Measurements from ENCODE around the gene NCMAP. TPM values are rescaled to one million over a fixed set of nuclear protein-coding genes. Genes with fewer than 3 reads are reported as not detected.
"Not testable (repeated sequence)": the region's sequence is repeated elsewhere in the genome, so short reads cannot be mapped to it uniquely, and the experiment has no call there.

Gene NCMAP
- total RNA-seq, result not detected in 2 replicates

GRCh38 chr1:24555591-24556413, at the start of gene NCMAP:
NCMAP (plus strand) TSS chr1:24556087; CDS start chr1:24595431, 39,344 bp downstream.
- no peak for DNase-seq (ENCODE audit: low read depth in 2 of 2)

GRCh38 chr1:24506691-24507381, 49.1 kb upstream of the NCMAP start:
- DNase-seq (ENCODE audit: low read depth in 2 of 2), result no peak

GRCh38 chr1:24507405-24507804, 48.5 kb upstream of the NCMAP start:
- DNase-seq (ENCODE audit: low read depth in 2 of 2), result no peak

GRCh38 chr1:24508911-24509310, 47.0 kb upstream of the NCMAP start:
- no peak for DNase-seq (ENCODE audit: low read depth in 2 of 2)

- no peak for DNase-seq (ENCODE audit: low read depth in 2 of 2)
These were observed 42.2 kb upstream of the NCMAP start for GRCh38 chr1:24513706-24514105.

GRCh38 chr1:24514946-24515345, 40.9 kb upstream of the NCMAP start:
- no peak for DNase-seq (ENCODE audit: low read depth in 2 of 2)

GRCh38 chr1:24515671-24516209, 40.1 kb upstream of the NCMAP start:
- DNase-seq (ENCODE audit: low read depth in 2 of 2), result peak in 1 of 2 donors; percentile 17

- no peak for DNase-seq (ENCODE audit: low read depth in 2 of 2)
These were observed 39.4 kb upstream of the NCMAP start for GRCh38 chr1:24516506-24516905.

GRCh38 chr1:24517898-24518297, 38.0 kb upstream of the NCMAP start:
- no peak for DNase-seq (ENCODE audit: low read depth in 2 of 2)

- not testable (repeated sequence) for DNase-seq (ENCODE audit: low read depth in 2 of 2)
These were observed 35.6 kb upstream of the NCMAP start for GRCh38 chr1:24520282-24520681.

- DNase-seq (ENCODE audit: low read depth in 2 of 2), result no peak
These were observed 30.3 kb upstream of the NCMAP start for GRCh38 chr1:24525606-24526005.

- no peak for DNase-seq (ENCODE audit: low read depth in 2 of 2)
These were observed 29.8 kb upstream of the NCMAP start for GRCh38 chr1:24526045-24526444.

GRCh38 chr1:24526940-24527542, 28.8 kb upstream of the NCMAP start:
- peak; percentile 33 to 50 for DNase-seq (ENCODE audit: low read depth in 2 of 2)

- DNase-seq (ENCODE audit: low read depth in 2 of 2), result no peak
These were observed 27.1 kb upstream of the NCMAP start for GRCh38 chr1:24528744-24529143.

- DNase-seq (ENCODE audit: low read depth in 2 of 2), result not testable (repeated sequence)
These were observed 26.6 kb upstream of the NCMAP start for GRCh38 chr1:24529292-24529691.

- DNase-seq (ENCODE audit: low read depth in 2 of 2), result no peak
These were observed 20.9 kb upstream of the NCMAP start for GRCh38 chr1:24535021-24535424.

- DNase-seq (ENCODE audit: low read depth in 2 of 2), result no peak
These were observed 20.1 kb upstream of the NCMAP start for GRCh38 chr1:24535778-24536177.

- no peak for DNase-seq (ENCODE audit: low read depth in 2 of 2)
These were observed 19.5 kb upstream of the NCMAP start for GRCh38 chr1:24536391-24536840.

GRCh38 chr1:24540051-24540905, 15.6 kb upstream of the NCMAP start:
- DNase-seq (ENCODE audit: low read depth in 2 of 2), result peak in 1 of 2 donors; percentile 34

- DNase-seq (ENCODE audit: low read depth in 2 of 2), result peak in 1 of 2 donors; percentile 75
These were observed 14.8 kb upstream of the NCMAP start for GRCh38 chr1:24540906-24541710.
